HEK293 (cell line): ENCODE data around the gene CNTLN.

Experiments
- HOXA7 ChIP-seq: sonication (generic); formaldehyde crosslinking; IDR thresholded peaks from 2 replicates; pipeline ENCODE4 v1.8.1; 2022; ENCODE audit warnings: missing genetic modification reagents, borderline replicate concordance
- ZBTB7A ChIP-seq: fragments of 450-650 bp; formaldehyde crosslinking; IDR thresholded peaks from 2 replicates; pipeline ENCODE4 v1.5.1; 2016; ENCODE audit warnings: low read depth, missing biosample characterization, missing genetic modification characterization
- ZFP41 ChIP-seq: fragments of 450-650 bp; formaldehyde crosslinking; IDR thresholded peaks from 2 replicates; pipeline ENCODE4 v1.5.1; 2016; ENCODE audit warnings: missing biosample characterization, missing genetic modification characterization, borderline replicate concordance
- ZNF174 ChIP-seq: fragments of 450-650 bp; formaldehyde crosslinking; IDR thresholded peaks from 2 replicates; pipeline ENCODE4 v1.5.0; 2017; ENCODE audit warnings: missing biosample characterization, mild to moderate bottlenecking, missing genetic modification characterization
- ZNF639 ChIP-seq: fragments of 450-650 bp; formaldehyde crosslinking; IDR thresholded peaks from 2 replicates; pipeline ENCODE4 v1.5.1; 2016; ENCODE audit warnings: missing biosample characterization, missing genetic modification characterization
- TF ChIP-seq, protein P1 (sequence below): fragments of 450-650 bp; formaldehyde crosslinking; IDR thresholded peaks from 2 replicates; pipeline ENCODE4 v1.5.1; 2016; ENCODE audit warnings: missing biosample characterization, missing genetic modification characterization
- TF ChIP-seq, protein P2 (sequence below): fragments of 450-650 bp; formaldehyde crosslinking; IDR thresholded peaks from 2 replicates; pipeline ENCODE4 v1.5.1; 2016; ENCODE audit warnings: missing biosample characterization, missing genetic modification characterization

GRCh38 chr9:17402309-17402708 lies 267.5 kb downstream of the CNTLN start:
- TF ChIP-seq ZNF639 (tag by site-specific recombination) (no peak), HOXA7 (CRISPR knock-in tag) (no peak), ZNF174 (tag by site-specific recombination) (no peak), ZFP41 (tag by site-specific recombination) (no peak), ZBTB7A (tag by site-specific recombination) (no peak)
- TF ChIP-seq, protein P1, sequence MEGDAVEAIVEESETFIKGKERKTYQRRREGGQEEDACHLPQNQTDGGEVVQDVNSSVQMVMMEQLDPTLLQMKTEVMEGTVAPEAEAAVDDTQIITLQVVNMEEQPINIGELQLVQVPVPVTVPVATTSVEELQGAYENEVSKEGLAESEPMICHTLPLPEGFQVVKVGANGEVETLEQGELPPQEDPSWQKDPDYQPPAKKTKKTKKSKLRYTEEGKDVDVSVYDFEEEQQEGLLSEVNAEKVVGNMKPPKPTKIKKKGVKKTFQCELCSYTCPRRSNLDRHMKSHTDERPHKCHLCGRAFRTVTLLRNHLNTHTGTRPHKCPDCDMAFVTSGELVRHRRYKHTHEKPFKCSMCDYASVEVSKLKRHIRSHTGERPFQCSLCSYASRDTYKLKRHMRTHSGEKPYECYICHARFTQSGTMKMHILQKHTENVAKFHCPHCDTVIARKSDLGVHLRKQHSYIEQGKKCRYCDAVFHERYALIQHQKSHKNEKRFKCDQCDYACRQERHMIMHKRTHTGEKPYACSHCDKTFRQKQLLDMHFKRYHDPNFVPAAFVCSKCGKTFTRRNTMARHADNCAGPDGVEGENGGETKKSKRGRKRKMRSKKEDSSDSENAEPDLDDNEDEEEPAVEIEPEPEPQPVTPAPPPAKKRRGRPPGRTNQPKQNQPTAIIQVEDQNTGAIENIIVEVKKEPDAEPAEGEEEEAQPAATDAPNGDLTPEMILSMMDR (tag by site-specific recombination) = no peak
- TF ChIP-seq, protein P2, sequence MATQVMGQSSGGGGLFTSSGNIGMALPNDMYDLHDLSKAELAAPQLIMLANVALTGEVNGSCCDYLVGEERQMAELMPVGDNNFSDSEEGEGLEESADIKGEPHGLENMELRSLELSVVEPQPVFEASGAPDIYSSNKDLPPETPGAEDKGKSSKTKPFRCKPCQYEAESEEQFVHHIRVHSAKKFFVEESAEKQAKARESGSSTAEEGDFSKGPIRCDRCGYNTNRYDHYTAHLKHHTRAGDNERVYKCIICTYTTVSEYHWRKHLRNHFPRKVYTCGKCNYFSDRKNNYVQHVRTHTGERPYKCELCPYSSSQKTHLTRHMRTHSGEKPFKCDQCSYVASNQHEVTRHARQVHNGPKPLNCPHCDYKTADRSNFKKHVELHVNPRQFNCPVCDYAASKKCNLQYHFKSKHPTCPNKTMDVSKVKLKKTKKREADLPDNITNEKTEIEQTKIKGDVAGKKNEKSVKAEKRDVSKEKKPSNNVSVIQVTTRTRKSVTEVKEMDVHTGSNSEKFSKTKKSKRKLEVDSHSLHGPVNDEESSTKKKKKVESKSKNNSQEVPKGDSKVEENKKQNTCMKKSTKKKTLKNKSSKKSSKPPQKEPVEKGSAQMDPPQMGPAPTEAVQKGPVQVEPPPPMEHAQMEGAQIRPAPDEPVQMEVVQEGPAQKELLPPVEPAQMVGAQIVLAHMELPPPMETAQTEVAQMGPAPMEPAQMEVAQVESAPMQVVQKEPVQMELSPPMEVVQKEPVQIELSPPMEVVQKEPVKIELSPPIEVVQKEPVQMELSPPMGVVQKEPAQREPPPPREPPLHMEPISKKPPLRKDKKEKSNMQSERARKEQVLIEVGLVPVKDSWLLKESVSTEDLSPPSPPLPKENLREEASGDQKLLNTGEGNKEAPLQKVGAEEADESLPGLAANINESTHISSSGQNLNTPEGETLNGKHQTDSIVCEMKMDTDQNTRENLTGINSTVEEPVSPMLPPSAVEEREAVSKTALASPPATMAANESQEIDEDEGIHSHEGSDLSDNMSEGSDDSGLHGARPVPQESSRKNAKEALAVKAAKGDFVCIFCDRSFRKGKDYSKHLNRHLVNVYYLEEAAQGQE (tag by site-specific recombination) = no peak
